NCI-H226 (cell line): ENCODE results near the gene SPPL2C.
A peak's percentile ranks its signal among the peaks of the same experiment; 100 is the strongest.

Experiments used
- DNase-seq: peaks from one replicate; pipeline ENCODE4 v3.0.0-alpha.2; 2015

SPPL2C gene

DNA sequence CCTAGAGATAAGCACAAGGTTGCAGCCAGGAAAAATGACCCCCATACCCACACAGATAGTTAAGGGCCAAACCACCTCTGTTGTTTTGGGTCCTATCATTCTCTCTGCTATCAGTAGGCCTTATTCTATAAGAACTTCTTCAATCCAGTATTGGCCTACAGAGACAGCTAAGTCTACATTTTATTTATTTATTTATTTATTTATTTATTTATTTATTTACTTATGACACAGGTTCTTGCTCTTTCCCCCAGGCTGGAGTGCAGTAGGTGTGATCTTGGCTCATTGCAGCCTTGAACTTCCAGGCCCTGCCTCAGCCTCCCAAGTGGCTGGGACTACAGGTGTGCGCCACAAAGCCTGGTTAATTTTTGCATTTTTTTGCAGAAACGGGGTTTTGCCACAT lies 42.2 kb downstream of the SPPL2C start:
- no peak for DNase-seq

DNA sequence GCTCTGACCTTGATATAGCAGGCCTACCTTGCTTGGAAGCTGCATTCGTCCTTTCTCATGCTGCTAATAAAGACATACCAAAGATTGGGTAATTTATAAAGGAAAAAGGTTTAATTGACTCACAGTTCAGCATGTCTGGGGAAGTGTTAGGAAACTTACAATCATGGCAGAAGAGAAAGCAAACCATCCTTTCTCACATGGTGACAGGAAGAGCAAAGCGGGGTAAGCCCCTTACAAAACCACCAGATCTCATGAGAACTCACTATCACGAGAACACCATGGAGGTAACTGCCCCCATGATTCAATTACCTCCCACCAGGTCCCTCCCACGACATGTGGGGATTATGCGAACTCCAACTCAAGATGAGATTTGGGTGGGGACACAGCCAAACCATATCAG lies 43.7 kb downstream of the SPPL2C start:
- DNase-seq = no peak

DNA sequence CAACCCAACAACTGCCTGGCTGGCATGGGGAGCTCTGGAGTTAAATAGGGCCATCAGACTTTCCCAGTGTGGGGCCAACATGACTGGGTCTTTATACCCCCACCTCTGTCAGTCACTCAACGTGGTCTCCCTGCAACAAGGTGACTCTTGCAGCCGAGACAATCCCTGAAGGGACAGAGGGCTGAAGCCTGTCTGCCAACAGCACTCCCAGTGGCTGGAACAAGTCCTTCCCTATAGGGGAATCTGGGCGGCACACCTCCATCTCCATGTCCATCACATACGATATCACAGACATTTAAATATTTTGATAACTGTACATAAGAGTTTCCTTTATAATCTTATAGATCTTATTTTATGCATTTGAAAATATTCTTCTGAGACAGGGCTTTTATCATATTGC lies 44.9 kb downstream of the SPPL2C start:
- no peak for DNase-seq

- DNase-seq = no peak
Measured at GRCh38 chr17:45893725-45894021, 49.0 kb downstream of the SPPL2C start.

GRCh38 chr17:45894022-45894784 lies 49.5 kb downstream of the SPPL2C start, which contains the start of gene MAPT:
TSS of gene MAPT (plus strand) at chr17:45894554. CDS start at chr17:45962338, 67,784 bp downstream.
- peak; percentile 85 for DNase-seq

GRCh38 chr17:45895304-45895968 lies 50.8 kb downstream of the SPPL2C start:
- DNase-seq = no peak

DNA sequence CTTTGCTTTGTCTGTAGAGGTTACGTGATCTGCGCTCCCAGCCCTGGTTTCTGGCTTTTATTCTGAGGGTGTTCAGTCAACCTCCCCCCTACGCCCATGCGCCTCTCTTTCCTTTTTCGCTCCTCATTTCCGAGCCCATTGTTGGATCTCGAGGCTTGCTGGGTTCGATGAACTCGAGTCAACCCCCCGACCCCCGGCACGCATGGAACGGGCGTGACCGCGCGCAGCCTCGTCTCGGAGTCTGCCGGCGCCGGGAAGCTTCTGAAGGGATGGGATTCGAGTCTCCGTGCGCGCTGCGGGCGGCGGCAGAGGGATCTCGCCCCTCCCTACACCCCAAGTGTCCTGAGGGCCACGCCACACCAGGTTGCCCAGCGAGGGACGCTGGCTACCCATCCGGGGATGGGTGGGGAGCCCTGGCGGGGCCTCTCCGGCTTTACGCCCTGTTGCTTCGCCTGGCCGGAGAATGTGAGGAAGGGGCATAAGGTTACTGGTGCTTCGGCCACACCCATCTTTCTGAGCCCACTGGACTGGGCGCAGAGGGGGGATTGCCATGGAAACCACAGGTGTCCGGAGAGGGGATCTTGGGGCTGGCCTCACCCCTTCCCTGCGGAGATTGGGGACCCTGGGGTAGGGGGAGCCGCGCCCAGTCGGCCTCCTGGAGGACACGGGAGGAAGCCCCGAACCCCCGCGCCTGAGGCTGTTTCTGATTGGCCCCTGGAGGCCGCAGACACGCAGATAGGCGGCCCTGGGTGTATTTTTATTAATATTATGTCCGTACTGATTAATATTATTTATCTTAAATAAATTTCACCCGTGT lies 51.5 kb downstream of the SPPL2C start:
- DNase-seq = no peak
